ENCODE measurements around the gene TKTL1.
"Not testable (repeated sequence)": the region's sequence is repeated elsewhere in the genome, so short reads cannot be mapped to it uniquely, and the experiment has no call there.

TKTL1 gene

GRCh38 chrX:154341399-154342298 is 46.1 kb downstream of the TKTL1 start:
- not testable (repeated sequence) for DNase-seq (ENCODE audit: low read depth in 1 of 2, low spot score in 1 of 2)

GRCh38 chrX:154343063-154343462 is 47.5 kb downstream of the TKTL1 start:
- DNase-seq (ENCODE audit: low read depth in 1 of 2, low spot score in 1 of 2): not testable (repeated sequence)

GRCh38 chrX:154343620-154344019 is 48.0 kb downstream of the TKTL1 start:
- not testable (repeated sequence) for DNase-seq (ENCODE audit: low read depth in 1 of 2, low spot score in 1 of 2)

DNA sequence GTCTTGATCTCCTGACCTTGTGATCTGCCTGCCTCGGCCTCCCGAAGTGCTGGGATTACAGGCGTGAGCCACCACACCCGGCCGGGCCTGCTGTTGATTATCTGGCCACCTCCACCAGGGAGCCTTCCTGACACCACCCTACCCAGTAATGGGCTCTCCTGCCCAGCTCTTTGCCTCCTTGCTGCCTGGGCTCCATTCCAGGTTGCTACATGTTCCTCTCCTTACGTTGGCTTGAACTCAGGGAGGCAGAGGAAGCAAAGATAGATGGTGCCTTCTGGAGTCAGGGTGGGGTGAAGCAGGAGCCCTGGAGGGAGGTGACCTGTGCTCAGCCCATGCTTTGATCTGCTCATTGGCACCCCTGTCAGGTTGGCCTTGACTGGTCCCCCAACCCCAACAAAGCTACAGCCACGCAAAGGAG is 52.5 kb downstream of the TKTL1 start:
- no peak for DNase-seq (ENCODE audit: low read depth in 1 of 2, low spot score in 1 of 2)

GRCh38 chrX:154348646-154349358 is 53.2 kb downstream of the TKTL1 start:
- DNase-seq (ENCODE audit: low read depth in 1 of 2, low spot score in 1 of 2): no peak

DNA sequence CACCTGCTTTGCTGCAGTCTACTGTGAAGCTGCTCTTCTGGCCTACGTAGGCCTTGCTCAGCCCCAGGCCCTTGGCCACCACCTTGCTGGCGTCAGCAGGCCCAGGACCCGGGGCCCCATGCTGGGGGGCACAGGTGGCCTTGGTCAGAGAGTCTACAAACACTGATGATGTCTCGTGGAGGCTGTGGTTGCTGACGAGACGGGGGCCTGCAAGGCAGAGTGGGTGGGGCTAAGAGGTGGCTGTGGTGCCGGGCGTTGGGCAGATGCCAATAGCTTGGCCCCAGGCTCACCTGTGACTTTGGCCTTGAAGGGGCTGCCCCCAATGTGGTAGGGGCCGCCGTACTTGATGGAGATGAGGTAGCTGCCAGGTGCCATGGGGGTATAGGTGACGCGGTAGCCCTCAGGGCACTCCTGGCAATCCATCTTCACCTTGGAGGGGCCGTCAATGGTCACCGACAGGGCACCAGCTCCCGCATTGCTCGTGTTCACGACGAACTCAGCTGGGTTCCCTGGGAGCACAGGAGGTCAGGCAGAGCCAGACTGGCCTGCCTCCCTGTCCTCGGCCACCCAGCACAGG is 53.9 kb downstream of the TKTL1 start:
- no peak for DNase-seq (ENCODE audit: low read depth in 1 of 2, low spot score in 1 of 2)

GRCh38 chrX:154349979-154350378 is 54.4 kb downstream of the TKTL1 start:
- no peak for DNase-seq (ENCODE audit: low read depth in 1 of 2, low spot score in 1 of 2)

GRCh38 chrX:154350429-154351182 is 55.0 kb downstream of the TKTL1 start:
- DNase-seq (ENCODE audit: low read depth in 1 of 2, low spot score in 1 of 2): no peak

DNA sequence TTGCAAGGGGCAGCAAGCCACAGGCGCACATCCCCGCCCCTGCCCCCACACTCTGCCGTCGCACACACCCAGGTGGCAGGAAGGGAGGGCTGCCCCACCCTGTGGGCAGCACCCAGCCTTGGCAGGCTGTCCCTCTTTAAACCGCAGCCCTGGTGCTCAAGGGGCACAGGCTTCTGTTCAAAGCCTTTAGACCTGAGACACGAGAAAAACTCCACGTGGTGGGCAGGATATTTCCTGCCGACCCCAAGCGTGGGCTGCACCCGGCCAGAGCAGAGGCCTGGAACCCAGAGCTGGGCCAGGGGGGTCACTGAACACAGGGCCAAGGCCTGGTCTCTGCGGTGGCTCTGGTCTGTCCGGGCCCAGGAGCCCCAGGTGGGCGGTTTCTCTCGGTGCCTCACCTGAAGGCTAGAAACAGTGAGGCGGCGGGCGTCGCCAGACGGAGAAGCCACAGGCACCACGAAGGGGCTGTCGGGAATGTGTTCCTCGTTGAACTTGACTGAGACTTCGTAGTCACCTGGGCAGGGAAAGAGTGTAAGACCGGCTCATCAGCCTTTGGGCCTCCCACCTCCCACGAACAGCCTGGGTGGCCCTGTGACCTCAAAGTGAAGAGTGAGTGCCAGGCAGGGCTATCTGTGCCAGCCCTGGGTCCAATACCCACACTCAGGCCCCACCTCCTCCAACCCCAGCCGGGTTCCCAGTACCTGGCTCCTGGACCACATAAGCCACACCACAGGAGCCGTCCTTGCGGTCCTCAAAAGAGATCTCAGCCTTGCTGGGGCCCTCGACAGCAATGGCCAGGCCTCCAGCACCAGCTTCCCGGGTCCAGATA is 55.8 kb downstream of the TKTL1 start:
- no peak for DNase-seq (ENCODE audit: low read depth in 1 of 2, low spot score in 1 of 2)

DNA sequence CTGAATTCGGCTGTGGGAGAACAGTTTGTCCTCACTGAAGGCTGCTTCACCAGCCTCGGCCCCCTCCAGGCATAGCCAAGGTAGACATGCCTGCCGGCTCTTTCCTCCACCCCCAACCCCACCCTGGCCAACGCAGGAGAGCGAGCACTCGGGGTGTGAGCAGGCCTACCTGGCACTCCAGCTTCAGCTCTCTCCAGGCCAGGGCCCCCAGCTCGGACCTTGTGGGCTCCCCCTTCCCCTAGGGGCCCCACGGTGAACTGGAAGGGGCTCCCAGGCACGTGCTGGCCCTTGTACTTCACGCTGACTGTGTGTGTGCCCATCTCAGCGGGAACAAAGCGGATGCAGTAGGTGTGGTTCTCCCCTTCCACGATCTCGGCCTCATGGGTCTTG is 56.4 kb downstream of the TKTL1 start:
- DNase-seq (ENCODE audit: low read depth in 1 of 2, low spot score in 1 of 2): no peak

GRCh38 chrX:154352466-154352865 is 56.9 kb downstream of the TKTL1 start:
- DNase-seq (ENCODE audit: low read depth in 1 of 2, low spot score in 1 of 2): no peak

GRCh38 chrX:154353172-154353843 is 57.7 kb downstream of the TKTL1 start:
- no peak for DNase-seq (ENCODE audit: low read depth in 1 of 2, low spot score in 1 of 2)

- DNase-seq (ENCODE audit: low read depth in 1 of 2, low spot score in 1 of 2): no peak
Observed at GRCh38 chrX:154354013-154354412, 58.4 kb downstream of the TKTL1 start.

DNA sequence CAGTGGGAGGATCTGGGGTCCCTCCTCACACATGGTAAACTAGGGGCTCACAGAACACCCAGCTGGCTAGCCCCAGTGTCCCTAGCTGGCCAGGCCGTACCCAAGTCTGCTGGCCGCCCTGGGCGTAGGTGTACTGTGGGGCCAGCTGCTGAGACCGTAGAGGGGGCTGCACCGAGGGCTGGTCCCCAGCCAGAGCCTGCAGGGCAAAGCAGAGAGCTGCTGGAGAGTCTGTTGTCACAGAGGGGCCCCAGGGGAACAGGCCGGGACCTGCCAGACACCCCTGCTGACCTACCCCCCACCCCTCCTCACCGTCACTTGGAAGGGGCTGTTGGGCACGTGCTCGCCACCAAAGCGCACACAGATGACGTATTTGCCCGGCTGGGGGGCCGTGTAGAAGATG is 58.9 kb downstream of the TKTL1 start:
- DNase-seq (ENCODE audit: low read depth in 1 of 2, low spot score in 1 of 2): no peak

DNA sequence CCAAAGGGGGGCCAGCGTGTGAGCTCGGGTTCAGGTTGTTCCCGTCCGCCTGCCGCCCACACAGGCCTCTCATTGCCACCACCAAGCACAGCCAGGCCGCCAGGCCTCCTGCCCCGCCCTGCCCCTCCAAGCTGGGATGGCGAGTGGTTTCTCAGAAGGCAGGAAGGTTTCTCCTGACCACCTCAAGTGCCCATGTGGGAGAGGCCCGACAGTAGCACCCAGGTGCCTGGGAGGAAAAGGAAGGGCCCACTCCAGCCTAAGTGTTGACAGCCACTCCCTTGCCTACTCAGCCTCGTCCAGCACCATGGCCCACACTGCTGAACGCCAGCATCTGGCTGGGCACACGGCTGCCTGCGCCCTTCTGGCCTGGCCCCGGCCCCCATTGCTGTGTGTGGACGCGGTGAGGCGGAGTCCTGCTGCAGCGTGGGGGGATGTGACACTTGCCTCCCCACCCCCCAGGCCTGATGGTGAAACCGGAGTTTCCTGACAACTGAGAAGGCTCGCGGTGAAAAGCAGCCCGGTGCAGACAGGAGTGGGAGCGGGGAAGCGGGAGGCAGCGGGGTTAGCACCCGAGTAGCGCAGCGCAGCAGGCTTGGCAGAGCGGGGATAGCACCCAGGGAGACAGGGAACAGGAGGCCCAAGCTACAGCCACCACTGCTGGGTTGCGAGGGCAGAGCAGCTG is 59.6 kb downstream of the TKTL1 start:
- DNase-seq (ENCODE audit: low read depth in 1 of 2, low spot score in 1 of 2): no peak

GRCh38 chrX:154355776-154356140 is 60.2 kb downstream of the TKTL1 start:
- DNase-seq (ENCODE audit: low read depth in 1 of 2, low spot score in 1 of 2): no peak

DNA sequence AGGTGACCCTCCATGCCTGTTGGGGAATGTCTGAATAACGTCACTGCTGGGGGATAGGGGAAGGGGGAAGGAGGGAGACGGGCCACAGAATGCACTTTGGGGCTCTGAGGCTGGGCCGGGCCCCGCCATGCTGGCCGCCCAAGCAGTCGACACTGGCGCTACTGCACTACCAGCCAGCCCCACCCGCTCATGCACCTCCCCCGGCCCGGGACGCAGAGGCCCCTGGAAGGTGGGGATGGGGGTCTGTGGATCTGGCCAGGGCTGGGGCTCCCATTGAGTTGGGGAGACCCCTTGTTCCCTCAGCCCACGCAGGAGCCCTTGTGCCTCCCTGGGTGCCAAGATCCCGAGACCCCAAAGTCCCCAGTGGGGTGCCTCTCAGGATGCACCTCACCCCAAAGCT is 61.0 kb downstream of the TKTL1 start:
- no peak for DNase-seq (ENCODE audit: low read depth in 1 of 2, low spot score in 1 of 2)

GRCh38 chrX:154357205-154357604 is 61.6 kb downstream of the TKTL1 start:
- no peak for DNase-seq (ENCODE audit: low read depth in 1 of 2, low spot score in 1 of 2)

DNA sequence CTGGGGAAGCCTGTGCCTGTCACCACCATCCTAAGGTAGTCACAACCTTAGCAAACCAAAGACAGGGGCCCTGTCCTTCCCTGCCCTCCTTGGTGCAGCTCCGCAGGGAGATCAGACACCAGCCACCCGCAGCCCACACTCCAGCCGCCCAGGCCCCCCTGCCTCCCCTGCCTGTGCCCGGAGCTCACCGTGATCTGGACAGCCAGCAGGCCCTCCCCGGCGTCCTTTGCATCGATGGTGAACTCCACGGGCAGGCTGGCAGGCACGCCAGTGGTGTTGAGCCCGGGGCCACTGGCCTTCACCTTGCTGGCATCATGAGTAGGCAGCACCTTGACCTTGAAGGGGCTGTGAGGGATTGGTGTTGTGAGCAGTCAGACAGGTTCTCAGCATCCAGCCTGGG is 62.4 kb downstream of the TKTL1 start:
- no peak for DNase-seq (ENCODE audit: low read depth in 1 of 2, low spot score in 1 of 2)

Data from stimulated activated CD4-positive, alpha-beta T cell treated with anti-CD3 and anti-CD28 coated beads, Interleukin-15, amount 100 ng/mL, for 1 hour (primary cell).